Fibroblast of upper back skin (primary cell): ENCODE measurements around the gene IGSF3.

Source experiments
- DNase-seq: peaks from one replicate; pipeline ENCODE4 v3.0.0-alpha.2; 2013

The IGSF3 gene

GRCh38 chr1:116667575-116668105 lies at the start of gene IGSF3:
TSS of gene IGSF3 (minus strand) at chr1:116667733. CDS start at chr1:116666326, 1,407 bp downstream.
- DNase-seq, result peak; percentile 32

- no peak for DNase-seq
Observed at GRCh38 chr1:116717318-116717717, 49.8 kb upstream of the IGSF3 start.

- no peak for DNase-seq
Observed at GRCh38 chr1:116716391-116716790, 48.9 kb upstream of the IGSF3 start.

- DNase-seq, result no peak
Observed at GRCh38 chr1:116713474-116713873, 45.9 kb upstream of the IGSF3 start.

GRCh38 chr1:116712510-116712909 lies 45.0 kb upstream of the IGSF3 start:
- no peak for DNase-seq

GRCh38 chr1:116711263-116711840 lies 43.8 kb upstream of the IGSF3 start:
- DNase-seq, result no peak

- DNase-seq, result no peak
Observed at GRCh38 chr1:116710420-116711262, 43.1 kb upstream of the IGSF3 start.

GRCh38 chr1:116709666-116710167 lies 42.2 kb upstream of the IGSF3 start:
- no peak for DNase-seq

- DNase-seq, result no peak
Observed at GRCh38 chr1:116708255-116708900, 40.8 kb upstream of the IGSF3 start.

- no peak for DNase-seq
Observed at GRCh38 chr1:116706841-116707240, 39.3 kb upstream of the IGSF3 start.

GRCh38 chr1:116706123-116706522 lies 38.6 kb upstream of the IGSF3 start:
- DNase-seq, result no peak

GRCh38 chr1:116704278-116704677 lies 36.7 kb upstream of the IGSF3 start:
- DNase-seq, result no peak

GRCh38 chr1:116699605-116700004 lies 32.1 kb upstream of the IGSF3 start:
- DNase-seq, result no peak

- no peak for DNase-seq
Observed at GRCh38 chr1:116698244-116698595, 30.7 kb upstream of the IGSF3 start.

GRCh38 chr1:116697548-116698243 lies 30.2 kb upstream of the IGSF3 start:
- no peak for DNase-seq

- DNase-seq, result peak; percentile 6
Observed at GRCh38 chr1:116694524-116694923, 27.0 kb upstream of the IGSF3 start.

GRCh38 chr1:116693759-116694480 lies 26.4 kb upstream of the IGSF3 start:
- DNase-seq, result peak; percentile 79

GRCh38 chr1:116692879-116693278 lies 25.3 kb upstream of the IGSF3 start:
- DNase-seq, result no peak

- DNase-seq, result peak; percentile 36
Observed at GRCh38 chr1:116690849-116691406, 23.4 kb upstream of the IGSF3 start.

- DNase-seq, result no peak
Observed at GRCh38 chr1:116690396-116690848, 22.9 kb upstream of the IGSF3 start.

- no peak for DNase-seq
Observed at GRCh38 chr1:116686723-116687352, 19.3 kb upstream of the IGSF3 start.
